H9 (cell line): ENCODE results near the gene MAN1A2. TPM values are rescaled to one million over a fixed set of nuclear protein-coding genes. Genes with fewer than 3 reads are reported as not detected.

Experiments
- DNase-seq: peaks from one replicate; pipeline ENCODE4 v3.0.0-alpha.2; 2017
- H2AFZ ChIP-seq: one replicate; pipeline ENCODE4 v1.6.1; 2013; ENCODE audit warnings: mild to moderate bottlenecking, low read length, control low read depth, moderate library complexity
- H2AK5ac ChIP-seq: 2 replicates; pipeline ENCODE4 v1.6.1; 2013; ENCODE audit warnings: low read length, control low read depth, mixed read lengths; ENCODE audit not compliant: insufficient read length
- H2BK120ac ChIP-seq: one replicate; pipeline ENCODE4 v1.6.1; 2013; ENCODE audit warnings: low read depth, mild to moderate bottlenecking, low read length, control low read depth, inconsistent platforms; ENCODE audit not compliant: poor library complexity, severe bottlenecking
- H2BK12ac ChIP-seq: 2 replicates; pipeline ENCODE4 v1.6.1; 2013; ENCODE audit warnings: low read length, control low read depth, mixed read lengths, low read depth; ENCODE audit not compliant: insufficient read length
- H2BK15ac ChIP-seq: 2 replicates; pipeline ENCODE4 v1.6.1; 2013; ENCODE audit warnings: low read depth, low read length, control low read depth
- H2BK20ac ChIP-seq: one replicate; pipeline ENCODE4 v1.6.1; 2013; ENCODE audit warnings: low read depth, mild to moderate bottlenecking, low read length, control low read depth, inconsistent platforms; ENCODE audit not compliant: poor library complexity, severe bottlenecking
- H2BK5ac ChIP-seq: 2 replicates; pipeline ENCODE4 v1.6.1; 2013; ENCODE audit warnings: low read length, control low read depth, mixed read lengths; ENCODE audit not compliant: insufficient read length
- H3K14ac ChIP-seq: 2 replicates; pipeline ENCODE4 v1.6.1; 2013; ENCODE audit warnings: low read length, control low read depth; ENCODE audit not compliant: insufficient read depth
- H3K18ac ChIP-seq: 2 replicates; pipeline ENCODE4 v1.6.1; 2013; ENCODE audit warnings: low read depth, mild to moderate bottlenecking, mixed read lengths, low read length, control low read depth; ENCODE audit not compliant: insufficient read length
- H3K23ac ChIP-seq: 2 replicates; pipeline ENCODE4 v1.6.1; 2013; ENCODE audit warnings: low read length, control low read depth, mixed read lengths, low read depth; ENCODE audit not compliant: insufficient read length
- H3K23me2 ChIP-seq: 2 replicates; pipeline ENCODE4 v1.6.1; 2013; ENCODE audit warnings: low read depth, mild to moderate bottlenecking, mixed read lengths, low read length, control low read depth; ENCODE audit not compliant: insufficient read length, poor library complexity, severe bottlenecking
- H3K27ac ChIP-seq: 2 replicates; pipeline ENCODE4 v1.5.1; 2013; ENCODE audit warnings: low read length, control low read depth, mixed read lengths, low read depth; ENCODE audit not compliant: insufficient read length
- H3K27me3 ChIP-seq: 2 replicates; pipeline ENCODE4 v1.6.1; 2013; ENCODE audit warnings: low read length, control low read depth, inconsistent platforms; ENCODE audit not compliant: insufficient read depth
- H3K4ac ChIP-seq: 2 replicates; pipeline ENCODE4 v1.6.1; 2013; ENCODE audit warnings: low read depth, mild to moderate bottlenecking, control low read depth, inconsistent platforms, low read length, moderate library complexity
- H3K4me1 ChIP-seq: 2 replicates; pipeline ENCODE4 v1.6.1; 2013; ENCODE audit warnings: low read length, control low read depth, inconsistent platforms; ENCODE audit not compliant: insufficient read depth
- H3K4me2 ChIP-seq: 2 replicates; pipeline ENCODE4 v1.6.1; 2013; ENCODE audit warnings: low read length, control low read depth, mixed read lengths; ENCODE audit not compliant: insufficient read length, insufficient read depth
- H3K56ac ChIP-seq: 2 replicates; pipeline ENCODE4 v1.6.1; 2013; ENCODE audit warnings: low read depth, mild to moderate bottlenecking, mixed read lengths, low read length, control low read depth; ENCODE audit not compliant: insufficient read length
- H3K79me1 ChIP-seq: 2 replicates; pipeline ENCODE4 v1.6.1; 2013; ENCODE audit warnings: low read depth, mild to moderate bottlenecking, moderate library complexity, low read length, control low read depth, inconsistent platforms; ENCODE audit not compliant: insufficient read depth, poor library complexity, severe bottlenecking
- H3K79me2 ChIP-seq: 2 replicates; pipeline ENCODE4 v1.6.1; 2013; ENCODE audit warnings: low read length, control low read depth, inconsistent platforms; ENCODE audit not compliant: insufficient read depth
- H3K9ac ChIP-seq: 2 replicates; pipeline ENCODE4 v1.6.1; 2013; ENCODE audit warnings: low read length, control low read depth, mixed read lengths; ENCODE audit not compliant: insufficient read length; ENCODE audit errors: extremely low read depth
- H3K9me3 ChIP-seq: one replicate; pipeline ENCODE4 v1.6.1; 2013; ENCODE audit warnings: low read depth, low read length, inconsistent platforms; ENCODE audit not compliant: control insufficient read depth
- H3T11ph ChIP-seq: one replicate; pipeline ENCODE4 v1.6.1; 2013; ENCODE audit warnings: mild to moderate bottlenecking, low read length, control low read depth, inconsistent platforms
- H4K20me1 ChIP-seq: one replicate; pipeline ENCODE4 v1.6.1; 2013; ENCODE audit not compliant: control insufficient read depth, insufficient read length, insufficient read depth
- H4K5ac ChIP-seq: 2 replicates; pipeline ENCODE4 v1.6.1; 2013; ENCODE audit warnings: low read depth, mild to moderate bottlenecking, mixed read lengths, low read length, control low read depth; ENCODE audit not compliant: insufficient read length
- H4K8ac ChIP-seq: replicated peaks from 2 replicates; pipeline ENCODE4 v1.6.1; 2013; ENCODE audit warnings: low read length, control low read depth, mixed read lengths, low read depth; ENCODE audit not compliant: insufficient read length
- H4K91ac ChIP-seq: 2 replicates; pipeline ENCODE4 v1.6.1; 2013; ENCODE audit warnings: low read depth, mild to moderate bottlenecking, moderate library complexity, mixed read lengths, low read length, control low read depth; ENCODE audit not compliant: insufficient read length
- H3K27ac Mint-ChIP-seq, 3 experiments: 2 replicates in 2 of 3; 3 replicates in 1 of 3; pipeline ENCODE4 v1.8.0; 2020 to 2021; ENCODE audit warnings: mixed read lengths in 3 of 3, mild to moderate bottlenecking in 1 of 3, moderate library complexity in 1 of 3
- H3K27me3 Mint-ChIP-seq: 2 replicates; pipeline ENCODE4 v1.8.0; 2021; ENCODE audit warnings: low read depth, mild to moderate bottlenecking, moderate library complexity, mixed read lengths
- H3K36me3 Mint-ChIP-seq, 3 experiments: 2 replicates in 2 of 3; 3 replicates in 1 of 3; pipeline ENCODE4 v1.8.0; 2020 to 2021; ENCODE audit warnings: low read depth in 3 of 3, mixed read lengths in 3 of 3; ENCODE audit not compliant: insufficient read depth in 1 of 3
- H3K4me1 Mint-ChIP-seq, 2 experiments: 2 replicates each; pipeline ENCODE4 v1.8.0; 2020; ENCODE audit warnings: mixed read lengths in 2 of 2
- H3K4me3 Mint-ChIP-seq, 2 experiments: 2 replicates in 1 of 2; 3 replicates in 1 of 2; pipeline ENCODE4 v1.8.0; 2020 to 2021; ENCODE audit warnings: mild to moderate bottlenecking in 2 of 2, mixed read lengths in 2 of 2, moderate library complexity in 1 of 2
- H3K9me3 Mint-ChIP-seq, 2 experiments: 2 replicates in 1 of 2; 3 replicates in 1 of 2; pipeline ENCODE4 v1.8.0; 2020; ENCODE audit warnings: mild to moderate bottlenecking in 2 of 2, mixed read lengths in 2 of 2, moderate library complexity in 1 of 2
- CTCF ChIP-seq: fragments of 200-600 bp; sonication (generic); conservative IDR thresholded peaks from 3 replicates; pipeline ENCODE4 v1.8.0; 2021; ENCODE audit warnings: antibody characterized with exemption, mild to moderate bottlenecking
- WGBS: extraction: QIAGEN DNeasy Blood & Tissue Kit; methylation state at CpG from one replicate; pipeline ENCODE4 v1.1.7; 2013; ENCODE audit warnings: missing lambda C conversion rate, low lambda C conversion rate, mixed read lengths; ENCODE audit not compliant: insufficient read length; ENCODE audit errors: extremely low coverage; 5-methylcytosine and 5-hydroxymethylcytosine counted together
- total RNA-seq: library from RNA; stranded (reverse); gene quantifications from 2 replicates; pipeline ENCODE4 v1.2.1, GENCODE V29; 2021

MAN1A2 gene
- total RNA-seq, 1 experiment from 2014 or later, result 24.0 TPM

GRCh38 chr1:117481410-117481809 is 114.2 kb downstream of the MAN1A2 start:
- Histone ChIP-seq H4K91ac (no peak overlapping the region), H4K8ac (no peak overlapping the region), H2AFZ (no peak overlapping the region), H3K14ac (no peak overlapping the region), H2BK15ac (no peak overlapping the region), H4K5ac (no peak overlapping the region), H3K79me2 (no peaks in the 10 kb centered on the region), H3K4ac (no peak overlapping the region), H2BK5ac (no peak overlapping the region), H3K9ac (no peak overlapping the region), H3K4me2 (no peak overlapping the region), H3K27me3 (no peaks in the 10 kb centered on the region), H3K79me1 (no peaks in the 10 kb centered on the region), H4K20me1 (no peaks in the 10 kb centered on the region), H3K56ac (no peak overlapping the region), H2BK120ac (no peak overlapping the region), H2BK20ac (no peak overlapping the region), H3K23me2 (no peaks in the 10 kb centered on the region), H2AK5ac (no peak overlapping the region), H3K23ac (no peak overlapping the region), H3K9me3 (no peaks in the 10 kb centered on the region), H3K4me1 (no peaks in the 10 kb centered on the region), H3K18ac (no peak overlapping the region), H3K27ac (no peak overlapping the region), H3T11ph (no peak overlapping the region), H2BK12ac (no peak overlapping the region)
- Mint-ChIP-seq H3K4me3 (no peak overlapping the region), H3K36me3 (peaks cover 0 to 3% (median 0%) of the 10 kb centered on the region in 3 experiments; a peak in 1 of 7 replicates), H3K27ac (no peak overlapping the region), H3K9me3 (peaks cover 0 to 3% of the 10 kb centered on the region in 2 experiments; a peak in 1 of 5 replicates), H3K4me1 (no peaks in the 10 kb centered on the region), H3K27me3 (no peaks in the 10 kb centered on the region)
- TF ChIP-seq CTCF, result no peak
- no peak for DNase-seq
- no CpG with 5 or more reads among the region's 1 CpG for WGBS
